Progenitor cell of endocrine pancreas (in vitro differentiated cells): Measurements from ENCODE around the gene MSI2. TPM values are rescaled to one million over a fixed set of nuclear protein-coding genes. Genes with fewer than 3 reads are reported as not detected.

Experiments used
- DNase-seq: peaks from one replicate; pipeline ENCODE4 v3.0.0; 2021; ENCODE audit warnings: low spot score; ENCODE audit not compliant: unreplicated experiment
- H3K27ac Mint-ChIP-seq: 2 replicates; pipeline ENCODE4 v1.8.0; 2021; ENCODE audit warnings: mild to moderate bottlenecking, moderate library complexity, mixed read lengths
- H3K27me3 Mint-ChIP-seq: 2 replicates; pipeline ENCODE4 v1.8.0; 2021; ENCODE audit warnings: mixed read lengths
- H3K36me3 Mint-ChIP-seq: 2 replicates; pipeline ENCODE4 v1.8.0; 2022; ENCODE audit warnings: mixed read lengths; ENCODE audit not compliant: insufficient read depth
- H3K4me1 Mint-ChIP-seq: 2 replicates; pipeline ENCODE4 v1.8.0; 2021; ENCODE audit warnings: low read depth, mixed read lengths
- H3K4me3 Mint-ChIP-seq: 2 replicates; pipeline ENCODE4 v1.8.0; 2021; ENCODE audit warnings: low read depth, mild to moderate bottlenecking, moderate library complexity, mixed read lengths
- H3K9me3 Mint-ChIP-seq: 2 replicates; pipeline ENCODE4 v1.8.0; 2021; ENCODE audit warnings: low read depth, mixed read lengths
- CTCF ChIP-seq: fragments of 200-600 bp; sonication (generic); IDR thresholded peaks from one replicate; pipeline ENCODE4 v1.5.0; 2021; ENCODE audit warnings: antibody characterized with exemption, mild to moderate bottlenecking; ENCODE audit not compliant: unreplicated experiment
- total RNA-seq: library from RNA; stranded (reverse); gene quantifications from 2 replicates; pipeline ENCODE4 v1.2.1, GENCODE V29; 2021

Gene MSI2
- total RNA-seq, 1 donor from 2014 or later = 164 TPM

- Mint-ChIP-seq H3K9me3 (no peaks in the 10 kb centered on the region), H3K27me3 (peaks cover 73% of the 10 kb centered on the region), H3K4me1 (no peaks in the 10 kb centered on the region), H3K27ac (no peak overlapping the region), H3K36me3 (no peaks in the 10 kb centered on the region), H3K4me3 (no peak overlapping the region)
- no peak for TF ChIP-seq CTCF
- DNase-seq = no peak
These were observed 464.2 kb downstream of the MSI2 start for GRCh38 chr17:57720386-57721035.

GRCh38 chr17:57721967-57722703, 465.8 kb downstream of the MSI2 start:
- no peak for TF ChIP-seq CTCF
- H3K9me3 Mint-ChIP-seq = no peaks in the 10 kb centered on the region
- H3K27me3 Mint-ChIP-seq = peaks cover 69% of the 10 kb centered on the region
- H3K4me1 Mint-ChIP-seq = peaks cover 3% of the 10 kb centered on the region
- H3K4me3 Mint-ChIP-seq = no peak overlapping the region
- no peaks in the 10 kb centered on the region for H3K36me3 Mint-ChIP-seq
- no peak for DNase-seq
- H3K27ac Mint-ChIP-seq = no peak overlapping the region

- no peak for DNase-seq
- Mint-ChIP-seq H3K4me1 (peaks cover 3% of the 10 kb centered on the region), H3K27me3 (peaks cover 69% of the 10 kb centered on the region), H3K27ac (no peak overlapping the region), H3K9me3 (no peaks in the 10 kb centered on the region), H3K4me3 (no peak overlapping the region), H3K36me3 (no peaks in the 10 kb centered on the region)
- no peak for TF ChIP-seq CTCF
These were observed 466.4 kb downstream of the MSI2 start for GRCh38 chr17:57722704-57723043.

- Mint-ChIP-seq H3K4me1 (peaks cover 3% of the 10 kb centered on the region), H3K36me3 (no peaks in the 10 kb centered on the region), H3K9me3 (no peaks in the 10 kb centered on the region), H3K27me3 (peaks cover 74% of the 10 kb centered on the region), H3K27ac (no peak overlapping the region), H3K4me3 (no peak overlapping the region)
- DNase-seq = no peak
- no peak for TF ChIP-seq CTCF
These were observed 467.2 kb downstream of the MSI2 start for GRCh38 chr17:57723427-57724025.

GRCh38 chr17:57724026-57724728, 467.9 kb downstream of the MSI2 start:
- no peaks in the 10 kb centered on the region for H3K36me3 Mint-ChIP-seq
- no peak for TF ChIP-seq CTCF
- no peaks in the 10 kb centered on the region for H3K9me3 Mint-ChIP-seq
- H3K27ac Mint-ChIP-seq = no peak overlapping the region
- H3K4me1 Mint-ChIP-seq = peaks cover 3% of the 10 kb centered on the region
- peaks cover 72% of the 10 kb centered on the region for H3K27me3 Mint-ChIP-seq
- DNase-seq = no peak
- no peak overlapping the region for H3K4me3 Mint-ChIP-seq
